Renal cortex interstitium (tissue), 11 donors: ENCODE results near the gene ITGA6. TPM values are rescaled to one million over a fixed set of nuclear protein-coding genes. Genes with fewer than 3 reads are reported as not detected.
A peak's percentile ranks its signal among the peaks of the same experiment; 100 is the strongest.
"Not testable (repeated sequence)": the region's sequence is repeated elsewhere in the genome, so short reads cannot be mapped to it uniquely, and the experiment has no call there.

Experiments used
- DNase-seq, 11 donors: peaks; one replicate each; pipeline ENCODE4 v3.0.0-alpha.2; 2013; ENCODE audit warnings: low read depth in 9 of 11, low spot score in 4 of 11; ENCODE audit errors: extremely low read depth in 1 of 11
- polyA plus RNA-seq, 3 donors: library from polyadenylated mRNA; unstranded; fragments of 120-200 nt; gene quantifications; one replicate each; pipeline ENCODE4 v1.2.1, GENCODE V29; 2013; ENCODE audit not compliant: insufficient read length in 3 of 3

The ITGA6 gene
- polyA plus RNA-seq, 3 donors, result 102 to 124 (median 116) TPM

DNA sequence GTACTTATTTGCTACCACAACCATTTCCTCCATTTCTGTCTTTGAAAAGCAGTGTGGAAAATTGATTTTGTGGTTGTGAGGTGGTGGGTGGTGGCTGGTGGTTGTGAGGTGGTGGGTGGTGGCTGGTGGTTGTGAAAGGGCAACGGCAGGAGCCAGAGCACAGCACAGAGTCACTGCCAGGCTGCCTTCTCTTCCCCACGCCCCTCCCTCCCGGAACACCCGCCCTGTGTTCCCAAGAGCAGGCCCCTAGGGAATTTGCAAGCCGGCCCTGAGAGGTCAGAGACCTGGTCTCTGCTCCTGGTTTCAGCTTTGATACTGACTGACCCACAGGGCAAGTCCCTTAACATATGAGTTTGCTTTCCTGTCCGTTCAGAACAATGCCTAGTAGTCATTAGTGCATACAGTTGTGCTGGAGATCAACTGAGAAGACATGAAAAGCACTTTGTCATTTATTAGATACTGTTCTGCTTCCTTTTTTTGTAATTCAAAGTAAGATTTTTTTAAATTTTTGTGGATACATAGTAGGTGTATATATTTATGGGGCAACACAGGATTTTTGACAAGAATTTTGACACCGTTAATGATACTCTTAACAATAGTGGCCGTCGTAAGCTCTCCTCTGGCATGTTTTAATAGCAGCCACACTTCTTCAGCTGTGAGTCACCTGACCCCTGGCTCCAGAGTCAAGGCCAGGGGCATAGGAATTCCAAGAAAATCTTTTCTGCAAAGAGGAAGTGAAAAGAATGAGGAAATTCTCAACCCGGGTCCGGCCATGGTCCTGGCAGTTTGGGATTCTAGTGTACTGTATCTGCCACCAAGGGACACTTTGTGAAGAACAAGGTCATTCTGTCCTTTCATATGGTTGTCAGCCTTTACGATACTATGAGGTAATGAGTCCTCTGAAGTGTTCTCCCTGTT, 53.2 kb downstream of the ITGA6 start:
- DNase-seq, result no peak

DNA sequence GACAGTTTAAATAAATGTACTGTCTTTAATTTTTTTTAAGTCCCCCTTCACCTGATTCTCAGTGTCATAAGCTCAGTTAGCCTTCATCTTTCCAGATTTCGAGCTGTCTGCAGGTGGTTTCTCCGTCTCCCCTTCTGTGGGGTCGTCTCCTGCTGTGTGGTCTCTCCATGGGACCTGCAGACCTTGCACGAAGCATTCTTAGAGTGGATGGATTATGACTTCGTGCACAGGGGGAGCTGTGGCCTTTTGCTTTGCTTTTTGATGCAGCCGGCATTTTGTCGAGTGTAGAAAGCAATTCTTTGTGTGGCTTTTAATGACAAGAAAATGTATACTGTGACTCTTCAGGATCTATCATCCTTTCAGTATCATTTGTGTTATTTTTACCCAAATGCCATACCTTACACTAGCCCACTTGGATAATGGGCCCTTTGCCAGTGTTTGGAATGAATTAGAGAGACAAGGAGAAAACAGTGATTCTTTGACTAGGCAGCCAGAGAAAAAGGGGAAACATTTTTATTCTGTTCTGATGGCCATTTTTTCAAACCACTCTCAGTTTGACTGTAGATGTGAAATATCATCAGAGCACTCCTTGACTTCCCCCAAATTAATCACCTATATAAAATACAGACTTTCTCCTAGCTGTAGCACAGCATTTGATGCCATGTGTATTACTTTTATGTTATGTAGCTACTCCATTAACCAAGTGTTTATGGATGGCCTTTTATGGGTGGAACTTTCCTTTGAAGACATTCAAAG, 54.3 kb downstream of the ITGA6 start:
- DNase-seq, result no peak

DNA sequence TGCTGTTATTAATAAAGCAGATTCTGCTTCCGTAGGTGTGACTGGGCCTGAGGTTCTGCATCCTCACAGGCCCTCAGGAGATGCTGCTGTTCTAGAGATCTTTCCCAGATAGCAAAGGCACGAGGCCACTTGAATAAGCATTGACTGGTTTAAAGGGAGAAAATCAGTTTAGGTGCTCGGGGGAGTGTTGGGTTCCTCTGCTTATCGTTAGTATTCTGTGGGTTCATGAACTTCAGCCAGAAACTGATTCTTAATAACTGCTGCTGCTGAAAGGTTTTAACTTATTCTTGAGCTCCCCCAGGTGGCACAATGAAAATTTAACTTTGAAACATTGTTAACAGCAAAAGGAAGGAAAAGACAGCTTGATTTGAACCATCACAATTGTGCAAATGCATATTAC, 56.9 kb downstream of the ITGA6 start:
- peak in 2 of 11 donors; percentile 25 to 27 for DNase-seq

- no peak for DNase-seq
These were observed 57.3 kb downstream of the ITGA6 start for GRCh38 chr2:172484706-172485105.

DNA sequence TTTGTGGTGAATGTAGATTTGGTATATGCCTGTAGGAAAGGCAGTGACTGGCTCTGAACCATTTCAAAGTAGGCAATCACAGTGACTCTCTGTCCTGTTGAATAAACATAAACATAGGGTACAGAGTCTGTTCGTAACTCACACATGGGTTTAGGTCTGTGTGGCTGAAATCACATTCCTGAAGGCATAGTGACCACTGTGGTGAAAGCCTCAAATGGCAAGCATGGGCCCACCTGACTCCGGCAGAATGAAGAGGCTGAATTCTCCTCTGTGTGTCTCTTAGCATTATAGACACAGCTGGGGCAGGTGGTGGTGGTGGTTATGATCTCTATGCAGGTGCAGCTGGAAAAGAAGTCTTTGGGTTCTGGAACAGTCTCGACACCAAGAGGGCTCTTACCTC, 61.2 kb downstream of the ITGA6 start:
- no peak for DNase-seq

GRCh38 chr2:172489681-172490080, 62.3 kb downstream of the ITGA6 start:
- no peak for DNase-seq

GRCh38 chr2:172496160-172496608, 68.8 kb downstream of the ITGA6 start:
- no peak for DNase-seq

DNA sequence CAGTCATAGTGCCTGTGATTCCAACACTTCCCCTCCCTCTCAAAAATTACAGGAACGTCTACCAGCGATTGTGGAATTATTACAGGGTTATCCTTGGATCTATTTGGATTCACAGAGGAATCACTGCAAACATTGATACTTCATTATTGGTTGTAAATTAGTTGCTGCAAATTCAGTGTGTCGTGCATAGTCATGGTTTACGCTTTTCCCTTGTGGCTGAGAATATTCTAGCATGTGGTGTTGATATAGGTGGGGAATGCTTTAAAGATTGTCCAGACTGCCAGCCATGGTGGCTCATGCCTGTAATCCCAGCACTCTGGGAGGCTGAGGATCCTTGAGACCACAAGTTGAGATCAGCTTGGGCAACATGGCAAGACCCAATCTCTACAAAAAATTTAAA, 79.8 kb downstream of the ITGA6 start:
- no peak for DNase-seq

DNA sequence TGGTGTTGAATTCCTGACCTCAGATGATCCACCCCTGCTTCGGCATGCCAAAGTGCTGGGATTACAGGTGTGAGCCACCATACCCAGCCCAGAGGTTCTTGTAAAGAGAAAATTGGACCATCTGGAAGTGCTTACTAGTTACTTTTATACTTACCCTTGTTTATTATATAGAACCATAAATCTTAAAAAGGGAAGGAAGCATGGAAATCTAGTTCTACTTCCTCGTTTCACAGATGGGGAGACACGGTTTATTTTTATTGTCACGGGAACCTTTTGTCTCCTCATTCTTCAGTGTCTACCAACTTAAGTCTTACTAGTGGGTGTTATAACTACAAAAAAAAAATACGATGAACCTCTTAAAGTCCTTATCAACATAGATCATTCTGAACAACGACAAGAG, 82.7 kb downstream of the ITGA6 start:
- no peak for DNase-seq

DNA sequence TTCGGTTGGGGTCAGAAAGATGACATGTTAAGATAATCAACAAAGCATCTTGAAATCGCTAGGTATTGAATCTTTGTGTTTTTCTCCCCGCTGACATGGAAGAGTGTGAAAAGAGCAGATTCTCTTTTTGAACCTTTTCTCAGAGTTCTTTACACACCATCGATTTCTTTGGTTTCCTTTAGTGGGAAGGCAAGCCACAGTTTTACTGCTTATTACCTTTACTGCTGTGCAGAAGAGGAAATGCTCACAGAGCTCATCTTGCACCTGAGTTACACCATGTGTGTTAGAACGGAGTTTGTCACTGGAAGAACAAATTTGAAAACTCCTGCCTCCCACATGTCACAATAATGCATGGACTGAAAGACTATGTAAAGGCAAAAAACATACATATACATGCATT, 83.2 kb downstream of the ITGA6 start:
- no peak for DNase-seq

GRCh38 chr2:172512810-172513523, 85.6 kb downstream of the ITGA6 start:
- DNase-seq, result no peak

DNA sequence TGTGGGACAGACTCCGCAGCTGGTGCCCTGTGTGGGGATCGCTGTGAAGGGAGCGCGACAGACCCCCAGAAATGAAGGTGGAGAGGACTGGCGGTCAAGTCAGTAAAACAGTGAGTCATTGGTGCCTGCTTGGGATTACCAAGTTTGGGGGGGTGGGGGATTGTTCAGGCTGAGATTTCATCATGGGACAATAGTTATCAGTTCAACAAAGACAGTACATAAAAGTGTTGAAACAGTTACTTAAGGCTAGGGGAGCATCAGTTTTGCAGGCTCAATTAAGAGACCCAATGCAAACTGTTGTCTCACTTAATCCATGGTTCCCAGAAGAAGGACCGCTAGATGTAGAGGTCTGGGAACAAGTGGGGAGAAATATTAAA, 86.1 kb downstream of the ITGA6 start:
- no peak for DNase-seq

GRCh38 chr2:172513935-172514586, 86.7 kb downstream of the ITGA6 start:
- no peak for DNase-seq

- DNase-seq, result no peak
These were observed 88.9 kb downstream of the ITGA6 start for GRCh38 chr2:172516299-172516698.

DNA sequence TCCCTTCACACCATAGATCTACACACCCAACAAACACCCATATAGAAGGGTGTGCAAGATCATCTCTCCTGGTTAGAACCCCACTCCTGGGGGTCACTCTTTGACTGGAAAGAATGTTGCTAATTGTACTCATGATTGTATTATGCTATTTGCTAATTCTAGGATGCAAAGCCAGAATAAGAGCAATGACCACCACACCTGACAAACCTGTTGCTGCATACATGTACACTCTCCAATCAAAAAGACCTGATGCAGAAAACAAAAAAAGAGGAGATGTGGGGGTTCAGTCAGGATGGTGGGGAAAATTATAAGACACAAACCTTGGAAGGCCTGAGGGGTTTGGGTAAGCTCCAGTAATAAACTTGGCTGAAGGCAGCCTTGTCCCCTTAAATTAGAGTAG, 91.6 kb downstream of the ITGA6 start:
- DNase-seq, result no peak

DNA sequence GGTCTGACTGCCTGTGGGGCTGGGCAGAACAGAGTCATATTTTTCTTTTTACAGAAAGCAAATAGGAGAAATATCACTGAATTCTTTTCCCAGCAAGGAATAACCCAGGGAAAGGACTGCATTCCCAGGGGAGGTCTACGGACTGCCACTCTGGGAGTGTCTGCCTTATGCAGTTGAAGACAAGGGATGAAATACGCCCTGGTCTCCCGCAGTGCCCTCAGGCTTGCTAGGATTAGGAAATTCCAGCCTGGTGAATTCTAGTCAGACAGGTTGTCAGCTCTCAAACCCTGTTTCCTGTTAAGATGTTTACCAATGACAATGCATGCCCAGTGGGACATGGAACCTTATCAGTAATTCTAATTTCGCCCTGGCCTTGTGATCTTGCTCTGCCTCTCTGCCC, 98.2 kb downstream of the ITGA6 start:
- no peak for DNase-seq

DNA sequence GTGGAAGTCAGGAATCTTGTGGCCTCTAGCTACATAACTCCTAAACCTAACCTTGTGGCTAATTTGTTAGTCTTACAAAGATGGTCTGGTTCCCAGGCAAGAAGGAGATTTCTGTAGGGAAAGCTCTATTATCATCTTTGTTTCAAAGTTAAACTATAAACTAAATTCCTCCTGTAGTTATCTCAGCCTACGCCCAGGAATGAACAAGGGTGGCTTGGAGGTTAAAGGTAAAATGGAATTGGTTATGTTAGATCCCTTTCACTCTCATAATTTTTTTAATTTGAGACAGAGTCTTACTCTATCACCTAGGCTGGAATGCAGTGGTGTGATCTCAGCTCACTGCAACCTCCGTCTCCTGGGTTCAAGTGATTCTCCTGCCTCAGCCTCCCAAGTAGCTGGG, 103.9 kb downstream of the ITGA6 start:
- no peak for DNase-seq

- not testable (repeated sequence) for DNase-seq
These were observed 105.1 kb downstream of the ITGA6 start for GRCh38 chr2:172532461-172532860.

GRCh38 chr2:172533687-172534086, 106.3 kb downstream of the ITGA6 start:
- no peak for DNase-seq
